IPS-18c (cell line): ENCODE results near the gene OR52W1.

Experiments used
- H3K4me3 ChIP-seq: 2 replicates; pipeline ENCODE4 v1.7.0; 2013; ENCODE audit warnings: low read depth, mild to moderate bottlenecking, low read length, moderate library complexity; ENCODE audit not compliant: insufficient read depth
- H3K9me3 ChIP-seq: one replicate; pipeline ENCODE4 v1.6.1; 2013; ENCODE audit warnings: mild to moderate bottlenecking, low read length, moderate library complexity; ENCODE audit not compliant: control insufficient read depth, insufficient read depth

OR52W1 gene

DNA sequence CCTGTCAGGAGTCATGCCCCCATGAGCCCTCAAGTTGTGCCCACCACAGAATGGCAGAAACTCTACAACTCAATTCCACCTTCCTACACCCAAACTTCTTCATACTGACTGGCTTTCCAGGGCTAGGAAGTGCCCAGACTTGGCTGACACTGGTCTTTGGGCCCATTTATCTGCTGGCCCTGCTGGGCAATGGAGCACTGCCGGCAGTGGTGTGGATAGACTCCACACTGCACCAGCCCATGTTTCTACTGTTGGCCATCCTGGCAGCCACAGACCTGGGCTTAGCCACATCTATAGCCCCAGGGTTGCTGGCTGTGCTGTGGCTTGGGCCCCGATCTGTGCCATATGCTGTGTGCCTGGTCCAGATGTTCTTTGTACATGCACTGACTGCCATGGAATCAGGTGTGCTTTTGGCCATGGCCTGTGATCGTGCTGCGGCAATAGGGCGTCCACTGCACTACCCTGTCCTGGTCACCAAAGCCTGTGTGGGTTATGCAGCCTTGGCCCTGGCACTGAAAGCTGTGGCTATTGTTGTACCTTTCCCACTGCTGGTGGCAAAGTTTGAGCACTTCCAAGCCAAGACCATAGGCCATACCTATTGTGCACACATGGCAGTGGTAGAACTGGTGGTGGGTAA is at the start of gene OR52W1:
Gene OR52W1, plus strand, starts transcription at position 51 of the 637 bp plus-strand sequence. Its CDS starts 0 bp downstream, at position 51.
- no peaks in the 10 kb centered on the region for H3K9me3 ChIP-seq
- H3K4me3 ChIP-seq, result no peak within 1 kb of the TSS

DNA sequence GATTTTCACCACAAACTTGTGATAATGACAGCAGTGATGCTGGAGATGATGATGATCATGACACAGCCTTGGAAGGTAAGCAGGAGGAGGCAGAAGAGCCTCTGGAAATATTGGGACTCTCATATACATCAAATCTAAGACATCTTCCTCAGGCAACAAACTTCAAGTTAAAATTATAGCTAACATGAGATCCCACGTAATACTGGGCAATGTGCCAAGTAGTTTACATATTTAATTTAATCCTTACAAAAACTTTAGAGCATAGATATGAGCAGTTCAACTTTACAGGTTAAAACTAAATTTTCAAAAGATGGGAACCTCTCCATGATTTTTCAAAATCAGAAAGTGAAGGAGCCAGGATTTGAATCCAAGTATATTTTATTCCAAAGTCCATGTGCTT is 47.9 kb upstream of the OR52W1 start:
- no peak overlapping the region for H3K4me3 ChIP-seq
- H3K9me3 ChIP-seq, result no peaks in the 10 kb centered on the region

GRCh38 chr11:6152126-6152525 is 46.9 kb upstream of the OR52W1 start:
- no peak overlapping the region for H3K4me3 ChIP-seq
- H3K9me3 ChIP-seq, result no peaks in the 10 kb centered on the region

- Histone ChIP-seq H3K4me3 (no peak overlapping the region), H3K9me3 (no peaks in the 10 kb centered on the region)
These were observed 42.2 kb upstream of the OR52W1 start for GRCh38 chr11:6156628-6157359.

GRCh38 chr11:6170226-6170625 is 28.8 kb upstream of the OR52W1 start, which contains the start of gene OR52B2:
Gene OR52B2, minus strand, starts transcription at chr11:6170326. Its CDS starts 0 bp downstream, at chr11:6170326.
- H3K4me3 ChIP-seq, result no peak within 1 kb of the TSS
- no peaks in the 10 kb centered on the region for H3K9me3 ChIP-seq

GRCh38 chr11:6175440-6175839 is 23.6 kb upstream of the OR52W1 start:
- Histone ChIP-seq H3K4me3 (no peak overlapping the region), H3K9me3 (no peaks in the 10 kb centered on the region)

- Histone ChIP-seq H3K9me3 (no peaks in the 10 kb centered on the region), H3K4me3 (no peak overlapping the region)
These were observed 7.3 kb upstream of the OR52W1 start for GRCh38 chr11:6191742-6192141.

DNA sequence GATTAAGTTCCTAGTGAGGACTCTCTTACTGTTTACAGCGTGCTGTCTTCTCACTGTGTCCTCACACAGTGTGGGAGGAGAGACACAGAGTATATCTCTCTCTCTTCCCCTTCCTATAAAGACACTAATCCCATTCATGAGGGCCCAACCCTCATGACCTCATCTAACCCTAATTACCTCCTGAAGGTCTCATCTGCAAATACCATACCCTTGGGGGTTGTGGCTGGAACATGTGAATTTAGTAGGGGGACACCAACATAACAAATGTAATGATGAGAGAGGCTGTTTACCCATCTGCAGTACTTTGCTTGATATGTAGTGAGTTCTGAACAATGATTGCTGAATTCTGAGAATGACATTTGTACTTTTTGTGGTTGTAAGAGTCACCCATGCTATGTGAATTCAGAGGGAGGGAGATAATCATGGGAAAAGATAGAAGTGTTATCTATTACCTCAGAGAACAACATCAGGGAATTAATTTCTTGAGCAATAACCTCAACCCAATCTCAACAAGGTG is 4.9 kb upstream of the OR52W1 start:
- H3K4me3 ChIP-seq, result no peak overlapping the region
- no peaks in the 10 kb centered on the region for H3K9me3 ChIP-seq

GRCh38 chr11:6196396-6196795 is 2.6 kb upstream of the OR52W1 start:
- no peak overlapping the region for H3K4me3 ChIP-seq
- H3K9me3 ChIP-seq, result no peaks in the 10 kb centered on the region

GRCh38 chr11:6197466-6198200 is 1.4 kb upstream of the OR52W1 start:
- Histone ChIP-seq H3K9me3 (no peaks in the 10 kb centered on the region), H3K4me3 (no peak overlapping the region)

- H3K4me3 ChIP-seq, result no peak overlapping the region
These were observed 2.0 kb downstream of the OR52W1 start for GRCh38 chr11:6200975-6201374.

GRCh38 chr11:6201481-6201880 is 2.5 kb downstream of the OR52W1 start:
- no peaks in the 10 kb centered on the region for H3K9me3 ChIP-seq
- no peak overlapping the region for H3K4me3 ChIP-seq

More at GRCh38 chr11:6200975-6201374, 2.0 kb downstream of the OR52W1 start:
- H3K9me3 ChIP-seq, result no peaks in the 10 kb centered on the region

DNA sequence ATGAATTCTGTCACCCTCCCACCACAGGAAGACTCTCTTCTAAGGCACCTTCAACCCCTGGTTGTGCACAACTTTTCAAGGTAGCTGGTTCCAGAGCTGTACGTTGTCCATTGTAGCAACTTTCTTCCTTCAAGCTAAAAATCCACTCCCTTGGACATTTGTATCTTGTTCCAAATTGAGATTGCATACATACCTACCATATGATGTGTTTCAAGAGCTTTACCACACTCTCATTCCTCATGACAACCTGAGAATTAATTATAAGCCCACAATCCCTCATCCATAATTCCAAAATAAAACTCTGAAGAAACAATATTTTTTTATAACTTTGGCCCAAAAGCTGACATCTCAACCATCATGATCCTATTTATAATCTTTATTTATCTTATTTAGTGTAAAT is 3.0 kb downstream of the OR52W1 start:
- H3K9me3 ChIP-seq, result no peaks in the 10 kb centered on the region
- H3K4me3 ChIP-seq, result no peak overlapping the region

DNA sequence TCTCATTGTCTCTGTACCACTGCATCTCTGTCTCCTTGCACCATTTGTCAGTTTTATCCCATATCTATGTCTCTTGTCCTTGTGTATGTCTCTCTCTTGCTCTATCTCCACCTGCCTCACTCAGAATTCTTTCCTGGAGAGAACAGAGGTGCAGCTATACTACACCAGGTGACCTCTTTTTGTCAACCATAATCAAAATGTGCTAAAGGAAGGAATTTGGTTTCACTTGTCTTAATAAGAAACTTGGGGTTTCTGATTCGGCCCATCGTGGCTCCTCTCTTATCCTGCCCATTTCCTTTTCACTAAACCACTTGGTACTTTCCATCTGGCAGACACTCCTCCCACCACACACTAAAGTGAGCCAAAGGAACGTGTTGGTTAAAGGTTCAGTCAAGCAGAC is 4.3 kb downstream of the OR52W1 start:
- Histone ChIP-seq H3K9me3 (no peaks in the 10 kb centered on the region), H3K4me3 (no peak overlapping the region)

GRCh38 chr11:6204706-6205105 is 5.7 kb downstream of the OR52W1 start:
- H3K9me3 ChIP-seq, result no peaks in the 10 kb centered on the region
- no peak overlapping the region for H3K4me3 ChIP-seq

DNA sequence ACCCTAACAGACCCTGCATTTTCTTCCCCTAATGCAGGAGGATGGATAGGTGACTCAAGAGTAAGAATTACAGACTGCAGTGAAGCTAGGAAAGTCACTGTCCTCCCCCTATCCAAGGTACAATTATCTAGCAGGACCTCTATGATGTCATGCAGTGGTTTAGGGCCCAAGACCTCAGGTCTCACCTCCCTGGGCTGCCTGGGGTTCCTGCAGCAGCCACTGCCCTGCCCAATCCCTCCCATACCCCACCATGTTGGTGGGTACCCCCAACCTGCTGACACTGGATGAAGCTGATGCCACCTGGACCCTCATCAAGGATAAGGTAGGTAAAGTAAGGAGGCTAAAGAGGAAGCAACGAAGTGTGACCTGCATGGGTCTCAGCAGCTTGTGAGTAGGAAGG is 6.3 kb downstream of the OR52W1 start, which contains the start of gene C11orf42:
Gene C11orf42, plus strand, starts transcription at position 192 of the 400 bp plus-strand sequence. Its CDS starts 59 bp downstream, at position 251.
- Histone ChIP-seq H3K4me3 (no peak within 1 kb of the TSS), H3K9me3 (no peaks in the 10 kb centered on the region)

GRCh38 chr11:6206456-6207180 is 7.6 kb downstream of the OR52W1 start:
- Histone ChIP-seq H3K4me3 (no peak overlapping the region), H3K9me3 (no peaks in the 10 kb centered on the region)
